ENCODE data around the gene PTCD1. TPM values are rescaled to one million over a fixed set of nuclear protein-coding genes. Genes with fewer than 3 reads are reported as not detected.
A peak's percentile ranks its signal among the peaks of the same experiment; 100 is the strongest.
"Not testable (repeated sequence)": the region's sequence is repeated elsewhere in the genome, so short reads cannot be mapped to it uniquely, and the experiment has no call there.

Gene PTCD1
- total RNA-seq, 1 donor: 8.2 TPM

DNA sequence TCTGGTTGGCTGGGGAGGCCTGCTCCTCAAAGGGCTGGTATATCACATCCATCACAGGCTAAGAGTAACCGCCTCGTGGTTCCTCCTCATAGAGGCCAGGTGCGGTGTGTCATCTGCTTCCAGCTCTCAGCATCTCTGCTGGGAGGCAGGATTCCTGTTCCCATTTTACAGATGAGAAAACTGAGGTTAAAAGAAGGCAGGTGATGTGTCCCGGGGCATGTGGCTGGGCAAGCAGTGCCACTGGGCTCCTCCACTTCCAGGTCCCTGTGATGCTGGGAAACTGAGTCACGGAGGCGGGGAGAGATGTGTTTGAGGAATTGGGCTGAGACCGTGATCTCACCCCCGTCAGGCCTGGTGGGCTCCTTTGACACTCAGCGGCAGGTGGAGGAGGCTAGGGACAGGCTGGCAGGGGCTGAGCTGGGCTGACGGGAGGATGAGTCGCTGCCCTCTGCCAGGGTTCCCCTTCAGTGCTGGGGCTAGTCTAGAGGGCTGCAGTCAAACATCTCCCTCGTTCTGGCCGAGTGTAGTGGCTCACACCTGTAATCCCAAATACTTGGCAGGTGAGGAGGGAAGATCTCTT, 54.7 kb downstream of the PTCD1 start:
- DNase-seq (ENCODE audit: low read depth): no peak
- TF ChIP-seq, protein P1, sequence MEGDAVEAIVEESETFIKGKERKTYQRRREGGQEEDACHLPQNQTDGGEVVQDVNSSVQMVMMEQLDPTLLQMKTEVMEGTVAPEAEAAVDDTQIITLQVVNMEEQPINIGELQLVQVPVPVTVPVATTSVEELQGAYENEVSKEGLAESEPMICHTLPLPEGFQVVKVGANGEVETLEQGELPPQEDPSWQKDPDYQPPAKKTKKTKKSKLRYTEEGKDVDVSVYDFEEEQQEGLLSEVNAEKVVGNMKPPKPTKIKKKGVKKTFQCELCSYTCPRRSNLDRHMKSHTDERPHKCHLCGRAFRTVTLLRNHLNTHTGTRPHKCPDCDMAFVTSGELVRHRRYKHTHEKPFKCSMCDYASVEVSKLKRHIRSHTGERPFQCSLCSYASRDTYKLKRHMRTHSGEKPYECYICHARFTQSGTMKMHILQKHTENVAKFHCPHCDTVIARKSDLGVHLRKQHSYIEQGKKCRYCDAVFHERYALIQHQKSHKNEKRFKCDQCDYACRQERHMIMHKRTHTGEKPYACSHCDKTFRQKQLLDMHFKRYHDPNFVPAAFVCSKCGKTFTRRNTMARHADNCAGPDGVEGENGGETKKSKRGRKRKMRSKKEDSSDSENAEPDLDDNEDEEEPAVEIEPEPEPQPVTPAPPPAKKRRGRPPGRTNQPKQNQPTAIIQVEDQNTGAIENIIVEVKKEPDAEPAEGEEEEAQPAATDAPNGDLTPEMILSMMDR (IDR thresholded peaks at IDR 0.05; ENCODE audit: insufficient read depth, low read depth, low read length): no peak

DNA sequence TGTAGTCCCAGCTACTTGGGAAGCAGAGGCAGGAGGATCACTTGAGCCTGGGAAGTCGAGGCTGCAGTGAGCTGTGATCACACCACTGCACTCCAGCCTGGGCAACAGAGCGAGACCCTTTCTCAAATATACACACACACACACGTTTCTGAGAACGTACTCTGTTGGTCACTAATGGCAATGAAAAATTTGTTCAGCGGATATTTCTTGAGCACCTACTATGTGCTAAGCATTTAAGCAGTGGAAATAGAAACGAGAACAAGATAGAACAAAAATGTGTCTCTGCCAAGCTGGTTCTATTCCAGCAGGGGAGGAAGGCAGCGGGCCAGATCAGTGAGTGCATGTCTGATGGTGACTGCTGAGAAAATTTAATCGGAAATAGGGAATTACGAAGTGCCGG, 55.4 kb downstream of the PTCD1 start:
- DNase-seq (ENCODE audit: low read depth): no peak
- no peak overlapping the region for H3K4me3 ChIP-seq (ENCODE audit: low read depth, low read length)
- TF ChIP-seq, protein P1 (IDR thresholded peaks at IDR 0.05; ENCODE audit: insufficient read depth, low read depth, low read length): no peak

More for the DNA sequence above, 54.7 kb downstream of the PTCD1 start:
- no peak overlapping the region for H3K4me3 ChIP-seq (ENCODE audit: low read depth, low read length)

DNA sequence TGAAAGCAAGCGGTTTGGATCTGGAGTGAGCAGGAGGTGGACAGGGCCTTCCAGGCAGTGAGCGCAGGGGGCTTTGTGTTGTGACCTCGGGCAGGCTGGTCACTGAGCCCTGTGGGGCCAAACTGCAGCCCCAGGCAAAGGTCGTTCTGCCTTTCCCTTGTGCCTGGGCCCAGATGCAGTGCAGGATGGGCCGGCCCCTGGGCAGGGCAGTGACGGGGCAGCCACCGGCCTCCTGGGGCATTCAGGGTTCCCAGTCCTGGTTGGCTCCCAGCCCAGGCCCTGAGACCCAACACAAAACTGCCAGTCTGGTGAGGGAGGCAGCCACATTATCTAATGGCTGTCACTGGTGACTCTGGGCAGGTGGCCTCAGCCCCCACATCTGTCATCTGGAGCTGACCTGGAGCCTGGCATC, 56.9 kb downstream of the PTCD1 start:
- H3K4me3 ChIP-seq (ENCODE audit: low read depth, low read length): no peak overlapping the region
- TF ChIP-seq, protein P1 (IDR thresholded peaks at IDR 0.05; ENCODE audit: insufficient read depth, low read depth, low read length): no peak
- DNase-seq (ENCODE audit: low read depth): no peak

DNA sequence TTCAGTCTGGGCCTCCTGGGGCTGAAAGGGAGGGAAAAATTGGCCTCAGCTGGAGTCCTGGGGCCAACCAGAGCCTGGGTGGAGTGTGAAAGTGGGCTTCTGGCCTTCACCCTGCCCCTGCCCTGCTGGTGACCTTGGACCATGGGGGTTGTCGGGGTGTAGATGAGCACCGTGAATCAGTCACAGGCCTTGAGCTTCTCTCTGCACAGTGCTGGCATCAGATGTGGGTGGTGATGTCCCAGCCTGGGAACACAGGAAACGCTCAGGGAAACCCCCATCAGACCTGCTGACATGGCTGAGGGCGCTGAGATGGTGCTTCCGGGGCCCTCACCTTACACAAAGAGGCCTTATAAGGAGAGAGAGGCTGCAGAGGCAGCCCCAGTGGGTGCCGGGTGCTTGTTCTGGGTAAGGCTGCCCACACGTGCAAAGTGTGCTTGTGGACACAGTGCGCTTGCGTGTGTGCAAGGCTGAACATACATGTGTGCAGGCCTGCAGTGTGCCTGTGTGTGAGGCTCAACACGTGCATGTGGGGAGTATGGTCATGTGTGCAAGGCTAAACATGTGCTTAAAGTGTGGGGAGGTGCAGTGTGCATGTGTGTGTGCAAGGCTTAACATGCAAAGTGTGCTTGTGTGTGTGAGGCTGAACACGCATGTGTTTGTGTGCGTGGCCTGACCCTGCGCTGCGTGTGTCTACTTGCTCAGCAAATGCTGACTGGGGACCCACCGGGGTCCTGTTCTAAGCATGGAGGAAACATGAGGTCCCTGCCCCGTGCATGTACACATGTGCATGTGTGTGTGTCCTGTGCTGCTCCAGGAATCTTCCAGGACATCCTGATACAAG, 57.6 kb downstream of the PTCD1 start:
- TF ChIP-seq, protein P1 (IDR thresholded peaks at IDR 0.05; ENCODE audit: insufficient read depth, low read depth, low read length): no peak
- no peak overlapping the region for H3K4me3 ChIP-seq (ENCODE audit: low read depth, low read length)
- no peak for DNase-seq (ENCODE audit: low read depth)

DNA sequence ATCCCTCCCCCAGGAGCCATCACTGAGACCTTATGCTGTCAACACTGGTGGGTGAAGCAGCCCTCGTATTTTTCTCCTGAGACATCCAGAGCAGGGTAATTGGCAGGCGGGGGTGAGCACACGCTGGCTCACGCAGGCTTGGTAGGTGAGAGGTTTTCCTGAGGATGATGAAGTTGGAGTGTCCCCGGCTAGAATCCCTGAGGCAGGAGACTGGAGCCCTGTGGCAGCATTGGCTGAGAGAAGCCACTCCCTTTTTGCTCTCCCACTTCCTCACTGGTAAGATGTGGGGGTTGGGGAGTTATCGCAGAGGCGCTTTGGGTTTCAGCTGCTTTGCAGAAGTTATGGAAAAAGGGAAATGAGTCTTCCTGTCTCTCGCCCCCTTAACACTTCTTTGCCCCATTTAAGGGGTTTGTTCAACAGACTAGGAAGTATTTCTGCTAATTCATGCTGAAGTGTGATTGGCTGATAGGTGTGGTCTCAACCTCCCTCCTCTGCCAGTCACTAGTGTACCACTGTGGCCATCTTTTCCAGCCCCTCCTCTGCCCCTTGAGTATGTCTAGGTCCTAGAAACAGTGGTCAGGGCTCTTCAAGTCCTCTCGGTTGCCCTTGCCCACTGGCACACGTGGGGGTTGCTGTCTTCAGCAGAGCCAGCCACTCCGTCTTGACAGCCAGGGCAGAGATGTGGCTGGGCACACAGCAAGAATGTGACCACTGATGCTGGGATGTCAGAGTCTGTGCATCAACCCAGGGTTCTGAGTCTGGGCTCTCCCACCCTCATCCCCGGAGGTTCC, 58.4 kb downstream of the PTCD1 start:
- DNase-seq (ENCODE audit: low read depth): peak; percentile 48
- H3K4me3 ChIP-seq (ENCODE audit: low read depth, low read length): peak overlapping the region; percentile 33
- TF ChIP-seq, protein P1 (IDR thresholded peaks at IDR 0.05; ENCODE audit: insufficient read depth, low read depth, low read length): no peak

DNA sequence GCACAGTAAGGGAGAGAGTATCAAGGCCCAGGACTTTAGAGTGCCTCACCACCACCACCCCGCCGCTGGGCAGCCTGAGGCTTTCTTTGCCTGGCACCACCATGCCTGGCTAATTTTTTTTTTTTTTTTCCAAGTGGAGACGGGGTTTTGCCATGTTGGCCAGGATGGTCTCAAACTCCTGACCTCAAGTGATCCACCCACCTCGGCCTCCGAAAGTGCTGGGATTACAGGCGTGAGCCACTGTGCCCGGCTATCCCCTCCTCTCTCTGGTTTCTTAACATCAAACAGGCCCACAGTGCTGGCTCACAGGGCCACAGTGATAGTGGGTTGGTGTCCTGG, 58.9 kb downstream of the PTCD1 start:
- peak overlapping the region; percentile 33 for H3K4me3 ChIP-seq (ENCODE audit: low read depth, low read length)
- not testable (repeated sequence) for DNase-seq (ENCODE audit: low read depth)

DNA sequence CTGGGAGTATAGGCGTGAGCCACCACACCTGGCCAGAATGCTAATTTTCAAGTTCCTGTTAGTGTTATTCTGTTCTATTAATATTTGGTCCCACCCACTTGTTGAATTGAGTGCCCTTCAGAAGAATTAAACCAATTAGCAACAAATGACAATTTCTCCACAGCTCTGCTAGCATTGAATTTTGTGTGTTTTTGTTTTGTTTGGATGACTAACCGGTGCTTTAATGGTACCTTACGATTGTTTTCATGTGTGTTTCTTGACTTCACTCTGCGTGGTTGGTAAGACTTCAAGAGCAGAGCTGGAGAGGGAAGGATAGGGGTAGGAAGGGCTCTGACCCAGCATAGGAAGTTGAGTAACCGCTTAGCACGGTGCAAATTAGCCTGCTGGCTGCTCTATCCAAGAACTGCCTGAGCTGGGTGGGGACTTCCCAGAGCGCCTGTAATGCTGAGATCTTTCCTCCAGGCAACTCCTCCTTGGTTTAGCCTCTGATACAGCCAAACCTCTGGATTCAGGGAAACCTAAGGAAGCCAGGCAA, 59.5 kb downstream of the PTCD1 start:
- TF ChIP-seq, protein P1 (IDR thresholded peaks at IDR 0.05; ENCODE audit: insufficient read depth, low read depth, low read length): no peak
- peak overlapping the region; percentile 33 for H3K4me3 ChIP-seq (ENCODE audit: low read depth, low read length)
- DNase-seq (ENCODE audit: low read depth): peak; percentile 93

Measured in fibroblast of villous mesenchyme (primary cell).